NCI-H2081 treated with DMSO at 0.1 percent for 48 hours (cell line): ENCODE data around the gene ANKS1A.
A peak's percentile ranks its signal among the peaks of the same experiment; 100 is the strongest.

Experiments used
- DNase-seq: peaks from one replicate; lab custom pipeline; 2025; lab: John Stamatoyannopoulos, UW

The ANKS1A gene

DNA sequence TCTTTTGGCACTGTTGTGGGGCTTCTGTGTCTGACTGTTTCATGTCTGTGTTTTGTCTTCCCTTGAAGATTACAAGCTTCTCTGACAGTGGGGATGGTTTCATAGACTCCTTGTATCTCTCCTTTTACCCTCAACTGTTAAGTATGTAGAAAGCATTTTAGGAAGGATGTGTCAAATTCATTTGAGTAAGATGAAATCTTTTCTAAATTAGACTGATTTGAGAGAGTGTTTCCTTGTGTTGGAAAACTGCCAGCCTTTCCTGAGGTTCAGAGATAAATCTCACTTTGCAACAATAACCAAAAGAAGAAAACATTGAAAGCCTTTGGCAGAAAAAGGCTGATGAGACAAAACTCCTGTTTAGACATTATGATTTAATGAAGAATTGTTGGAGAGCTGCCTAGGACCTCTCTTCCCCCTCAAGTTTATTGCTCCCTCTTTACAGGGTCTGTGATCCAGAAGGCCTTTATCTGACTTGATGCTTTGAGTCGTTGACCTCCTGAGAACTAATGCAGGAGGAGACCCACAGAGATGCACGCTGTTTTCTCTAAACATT, 68.3 kb downstream of the ANKS1A start:
- no peak for DNase-seq

- no peak for DNase-seq
These were observed 69.7 kb downstream of the ANKS1A start for GRCh38 chr6:34958734-34959133.

DNA sequence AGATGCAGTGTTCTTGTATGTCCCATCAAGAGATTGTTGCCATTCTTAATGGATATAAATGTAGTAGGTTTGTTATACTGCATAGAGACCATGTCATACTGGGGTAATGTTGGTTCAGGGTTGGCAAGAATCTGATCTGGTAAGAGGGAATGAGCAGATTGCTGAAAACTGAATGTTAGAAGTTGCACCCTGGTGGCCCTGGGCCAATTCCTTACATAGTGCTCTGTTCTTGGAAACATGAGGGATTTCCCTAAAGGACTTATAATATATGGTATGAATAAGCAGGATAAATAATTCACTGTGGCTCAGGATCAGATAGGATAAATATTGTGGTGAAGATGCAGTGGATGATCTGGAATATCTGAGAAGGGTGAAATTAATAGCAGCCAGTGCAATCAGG, 70.2 kb downstream of the ANKS1A start:
- no peak for DNase-seq

GRCh38 chr6:34961082-34961481, 72.0 kb downstream of the ANKS1A start:
- DNase-seq, result no peak

GRCh38 chr6:34961574-34961973, 72.5 kb downstream of the ANKS1A start:
- DNase-seq, result no peak

GRCh38 chr6:34964564-34964963, 75.5 kb downstream of the ANKS1A start:
- no peak for DNase-seq

- no peak for DNase-seq
These were observed 78.4 kb downstream of the ANKS1A start for GRCh38 chr6:34967461-34967860.

DNA sequence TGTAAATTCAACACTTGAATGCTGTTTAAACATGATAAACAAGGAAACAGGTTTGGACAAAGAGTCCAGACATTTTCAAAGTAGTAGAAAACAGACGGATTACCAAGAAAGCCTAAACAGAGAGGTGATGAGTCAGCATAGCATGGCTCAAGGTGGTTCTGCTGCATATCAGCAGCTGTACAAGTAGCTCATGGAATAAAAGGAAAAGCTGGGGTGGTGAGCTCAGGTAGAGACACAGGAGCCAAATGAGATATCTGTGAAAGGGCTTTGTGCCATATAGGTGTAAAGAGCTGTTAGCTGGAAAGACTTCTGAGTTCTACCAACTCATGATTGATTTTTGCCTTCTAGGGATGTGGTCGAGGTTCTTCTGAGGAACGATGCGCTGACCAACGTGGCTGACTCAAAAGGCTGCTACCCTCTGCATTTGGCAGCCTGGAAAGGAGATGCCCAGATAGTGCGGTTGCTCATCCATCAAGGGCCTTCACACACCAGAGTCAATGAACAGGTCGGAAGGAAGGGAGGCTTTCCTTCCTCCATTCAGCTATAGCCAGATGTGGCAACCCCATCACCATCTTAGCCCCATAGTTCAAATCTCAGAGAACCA, 80.7 kb downstream of the ANKS1A start:
- DNase-seq, result no peak

DNA sequence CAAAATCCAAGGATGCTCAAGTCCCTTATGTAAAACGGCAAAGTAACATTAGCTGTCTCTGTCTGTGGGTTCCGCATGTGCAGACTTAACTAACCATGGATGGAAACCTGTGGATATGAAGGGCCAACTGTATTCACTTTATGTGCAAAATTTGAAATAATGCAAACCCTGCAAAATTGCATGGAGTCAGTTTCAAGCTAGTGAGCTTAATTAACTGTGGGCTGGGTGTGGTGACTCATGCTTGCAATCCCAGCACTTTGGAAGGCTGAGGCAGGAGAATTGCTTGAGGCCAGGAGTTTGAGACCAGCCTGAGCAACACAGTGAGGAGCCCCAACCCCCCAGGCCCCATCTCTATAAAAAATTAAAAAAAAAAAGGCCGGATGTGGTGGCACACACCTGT, 81.4 kb downstream of the ANKS1A start:
- DNase-seq, result no peak

GRCh38 chr6:34970957-34971356, 81.9 kb downstream of the ANKS1A start:
- DNase-seq, result no peak

DNA sequence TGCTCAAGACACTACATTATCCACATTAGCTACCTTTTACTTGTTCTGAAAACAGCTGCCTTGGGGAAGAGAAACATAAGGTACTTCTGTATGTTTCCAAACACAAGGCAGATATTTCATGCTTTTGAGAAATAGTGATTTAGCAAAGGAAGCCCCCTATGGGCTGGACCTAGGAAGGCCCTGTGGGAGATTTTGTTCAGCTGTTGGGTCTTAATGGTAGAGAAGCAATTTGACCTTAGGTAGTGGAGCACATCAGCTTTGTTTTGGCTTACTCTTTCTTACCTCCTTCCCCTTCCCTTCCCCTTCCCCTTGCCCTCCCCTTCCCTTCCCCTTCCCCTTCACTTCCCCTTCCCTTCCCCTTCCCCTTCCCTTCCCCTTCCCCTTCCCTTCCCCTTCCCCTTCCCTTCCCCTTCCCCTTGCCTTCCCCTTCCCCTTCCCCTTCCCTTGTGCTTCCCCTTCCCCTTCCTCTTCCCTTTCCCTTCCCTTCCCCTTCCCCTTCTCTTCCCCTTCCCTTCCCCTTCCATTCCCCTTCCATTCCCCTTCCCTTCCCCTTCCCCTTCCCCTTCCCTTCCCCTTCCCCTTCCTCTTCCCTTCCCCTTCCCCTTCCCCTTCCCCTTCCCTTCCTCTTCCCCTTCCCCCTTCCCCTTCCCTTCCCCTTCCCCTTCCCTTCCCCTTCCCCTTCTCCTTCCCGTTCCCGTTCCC, 84.6 kb downstream of the ANKS1A start:
- DNase-seq, result no peak

DNA sequence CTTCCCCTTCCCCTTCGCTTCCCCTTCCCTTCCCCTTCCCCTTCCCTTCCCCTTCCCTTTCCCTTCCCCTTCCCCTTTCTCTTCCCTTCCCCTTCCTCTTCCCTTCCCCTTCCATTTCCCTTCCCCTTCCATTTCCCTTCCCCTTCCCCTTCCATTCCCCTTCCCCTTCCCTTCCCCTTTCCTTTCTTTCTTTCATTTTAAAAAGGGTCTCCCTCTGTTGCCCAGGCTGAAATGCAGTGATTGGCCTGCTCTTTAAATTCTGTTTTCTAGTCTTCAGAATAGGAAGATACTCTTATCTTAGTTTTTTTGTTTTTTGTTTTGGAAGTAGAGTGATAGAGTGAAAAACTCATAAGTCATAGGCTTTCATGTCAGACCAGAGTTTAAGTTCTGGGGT, 85.2 kb downstream of the ANKS1A start:
- DNase-seq, result no peak

DNA sequence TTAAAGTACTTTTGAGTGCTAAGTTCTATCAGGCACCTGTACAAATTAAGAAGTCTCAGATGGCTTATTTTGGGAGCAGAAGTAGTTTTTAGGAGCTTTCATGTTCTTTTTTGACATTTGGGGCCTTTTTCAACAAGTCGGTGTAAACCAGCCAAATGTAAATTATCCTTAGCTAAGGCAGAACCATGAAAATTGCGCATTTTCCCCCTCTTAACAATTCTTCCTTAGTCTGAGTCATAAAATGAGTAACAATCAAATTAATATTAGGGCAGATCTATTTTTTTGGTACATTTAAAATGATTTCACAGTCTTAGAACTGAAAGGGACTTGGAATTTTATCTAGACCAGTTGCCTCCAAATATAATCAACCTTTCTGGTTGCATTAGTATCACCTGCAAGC, 87.2 kb downstream of the ANKS1A start:
- DNase-seq, result no peak

DNA sequence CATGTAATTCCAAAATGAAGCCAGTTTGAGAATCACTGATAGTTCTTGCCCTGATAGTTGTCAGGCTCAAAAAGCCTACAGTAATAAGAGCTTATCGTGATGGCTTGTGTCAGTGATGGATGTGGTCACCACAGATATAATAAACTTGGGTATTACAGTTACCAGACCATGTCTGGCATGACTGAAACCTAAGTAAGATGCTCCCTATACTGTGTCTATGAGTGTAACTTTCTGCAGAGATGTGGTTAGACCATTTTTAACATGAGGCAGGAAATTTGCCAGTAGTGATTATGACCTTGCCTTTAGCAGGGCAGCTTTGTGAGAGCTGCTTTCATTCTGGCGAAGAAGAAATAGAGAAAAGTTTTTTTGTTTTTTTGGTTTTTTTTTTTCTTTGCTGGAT, 90.2 kb downstream of the ANKS1A start:
- no peak for DNase-seq

- no peak for DNase-seq
These were observed 90.9 kb downstream of the ANKS1A start for GRCh38 chr6:34979994-34980393.

DNA sequence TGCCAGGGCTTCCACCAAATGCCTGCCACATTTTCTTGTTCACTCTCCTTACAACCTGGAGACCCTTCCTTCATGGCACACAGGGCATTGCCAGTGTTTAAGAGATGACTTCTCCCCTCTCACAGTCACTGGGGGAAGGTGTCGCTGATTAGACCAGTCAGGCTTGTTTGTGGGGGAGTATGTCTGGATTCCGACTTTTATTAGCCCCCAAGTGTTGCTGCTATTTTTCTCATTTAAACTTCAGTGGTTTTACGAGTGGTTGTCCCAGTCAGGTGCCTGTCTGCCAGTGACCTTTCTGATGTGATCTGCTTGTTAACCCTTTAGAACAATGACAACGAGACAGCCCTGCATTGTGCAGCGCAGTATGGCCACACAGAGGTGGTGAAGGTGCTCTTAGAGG, 92.3 kb downstream of the ANKS1A start:
- no peak for DNase-seq

GRCh38 chr6:34981951-34982350, 92.9 kb downstream of the ANKS1A start:
- DNase-seq, result no peak

DNA sequence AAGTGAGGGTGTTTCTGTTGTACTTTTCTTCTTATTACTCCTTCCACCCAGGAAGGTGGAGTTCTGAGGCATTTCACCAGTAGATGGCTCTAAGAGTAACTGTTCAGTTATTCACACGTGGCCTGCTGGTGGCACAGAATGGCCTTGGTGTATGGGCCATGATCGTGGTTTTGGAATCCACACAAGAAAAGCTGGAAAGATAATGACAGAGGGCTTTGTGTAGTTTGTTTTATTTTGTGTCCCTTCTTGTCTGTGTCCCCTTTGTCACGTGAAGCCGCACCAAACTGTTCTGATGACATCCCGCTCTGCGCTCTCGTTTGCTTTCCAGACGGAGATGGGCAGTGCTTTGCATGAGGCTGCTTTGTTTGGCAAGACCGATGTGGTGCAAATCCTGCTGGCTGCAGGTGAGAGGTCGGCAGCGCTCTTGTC, 93.4 kb downstream of the ANKS1A start:
- DNase-seq, result no peak

DNA sequence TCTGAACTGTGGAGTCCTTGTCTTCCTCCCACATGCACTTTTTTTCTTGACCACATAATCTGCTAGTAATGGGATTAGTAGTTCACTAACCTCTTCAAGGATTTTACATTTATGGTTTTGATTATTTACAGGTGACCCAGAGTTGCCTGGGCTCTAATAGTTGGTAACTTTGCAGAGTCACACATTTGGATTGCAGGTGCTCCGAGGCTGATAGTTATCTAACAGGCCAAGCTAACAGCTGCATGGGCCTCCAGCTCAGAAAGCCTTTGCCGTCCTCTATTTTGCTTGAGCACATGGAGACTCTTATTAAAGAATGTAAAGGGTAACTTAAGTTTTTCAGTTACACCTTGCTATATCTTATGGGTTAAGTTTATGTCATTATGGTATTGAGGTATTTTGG, 95.4 kb downstream of the ANKS1A start:
- DNase-seq, result no peak

GRCh38 chr6:34985236-34985635, 96.2 kb downstream of the ANKS1A start:
- no peak for DNase-seq

GRCh38 chr6:34986845-34987246, 97.8 kb downstream of the ANKS1A start:
- peak; percentile 57 for DNase-seq

DNA sequence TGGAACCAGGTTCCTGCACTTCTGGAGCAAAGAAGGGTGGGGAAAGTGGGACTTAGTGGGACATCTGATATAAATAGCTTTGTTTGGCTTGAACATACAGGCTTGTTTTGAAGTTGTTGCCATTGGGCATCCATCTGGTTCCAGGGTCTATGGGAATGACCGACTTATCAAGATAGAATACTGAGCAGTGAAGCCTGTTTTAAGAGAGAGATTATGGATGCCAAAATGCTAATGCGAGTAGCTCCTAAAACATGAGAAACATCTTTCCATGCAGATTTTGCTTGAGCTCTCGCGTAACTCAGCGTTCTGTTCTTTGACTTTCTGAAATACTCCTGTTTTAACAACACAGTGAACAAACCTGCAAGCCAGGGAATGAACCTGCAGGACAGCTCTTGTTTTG, 98.5 kb downstream of the ANKS1A start:
- DNase-seq, result no peak

GRCh38 chr6:34990971-34991560, 102.0 kb downstream of the ANKS1A start:
- no peak for DNase-seq
